Measurements from ENCODE around the gene IFNA21. TPM values are rescaled to one million over a fixed set of nuclear protein-coding genes. Genes with fewer than 3 reads are reported as not detected.
"Not testable (repeated sequence)": the region's sequence is repeated elsewhere in the genome, so short reads cannot be mapped to it uniquely, and the experiment has no call there.

Gene IFNA21
- polyA plus RNA-seq, 10 donors, result not detected

DNA sequence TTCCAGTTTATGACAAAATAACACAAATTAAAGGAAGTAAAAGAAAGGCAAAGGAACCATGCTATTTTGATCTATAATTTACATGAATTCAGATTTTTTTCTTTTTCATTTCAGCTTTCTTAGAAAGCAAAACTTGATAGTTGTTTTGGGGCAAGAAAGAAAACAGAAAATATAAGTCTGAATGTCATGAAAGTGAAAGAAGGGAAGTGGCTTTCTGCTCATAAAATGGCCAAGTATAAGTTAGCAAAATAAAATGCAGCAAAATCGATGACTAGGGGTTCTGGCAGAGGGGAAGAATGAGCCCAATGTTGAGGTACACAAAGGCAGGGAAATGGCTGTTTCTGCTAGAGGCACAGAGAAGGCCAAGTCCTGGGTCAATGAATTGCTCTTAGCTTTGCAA is 21.9 kb downstream of the IFNA21 start:
- DNase-seq, result peak in 1 of 3 donors; percentile 6

DNA sequence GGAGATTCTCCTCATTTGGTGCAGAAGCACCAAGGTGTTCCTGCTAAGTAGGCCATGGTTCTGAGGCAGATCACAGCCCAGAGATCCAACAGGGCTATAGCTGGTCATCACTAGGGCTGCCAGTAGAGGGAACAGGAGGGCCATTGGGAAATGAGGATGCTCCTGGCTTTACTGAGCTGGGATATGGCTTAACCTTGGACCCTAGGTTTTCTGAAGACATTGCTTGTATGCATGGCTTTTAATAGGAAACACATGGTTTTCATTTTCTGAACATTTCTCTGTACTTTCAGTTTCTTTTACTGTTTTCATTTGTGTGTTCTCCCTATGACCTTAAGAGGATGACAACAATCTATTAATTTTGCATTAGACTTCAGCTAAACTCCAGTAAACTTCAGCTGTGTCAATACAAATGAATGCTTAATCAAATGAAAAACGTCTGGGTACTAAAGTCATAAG is 25.0 kb downstream of the IFNA21 start, which contains the start of gene IFNW1:
Gene IFNW1, minus strand, starts transcription at position 406 of the 456 bp plus-strand sequence. Its CDS starts 262 bp downstream, at position 144.
- no peak for DNase-seq

DNA sequence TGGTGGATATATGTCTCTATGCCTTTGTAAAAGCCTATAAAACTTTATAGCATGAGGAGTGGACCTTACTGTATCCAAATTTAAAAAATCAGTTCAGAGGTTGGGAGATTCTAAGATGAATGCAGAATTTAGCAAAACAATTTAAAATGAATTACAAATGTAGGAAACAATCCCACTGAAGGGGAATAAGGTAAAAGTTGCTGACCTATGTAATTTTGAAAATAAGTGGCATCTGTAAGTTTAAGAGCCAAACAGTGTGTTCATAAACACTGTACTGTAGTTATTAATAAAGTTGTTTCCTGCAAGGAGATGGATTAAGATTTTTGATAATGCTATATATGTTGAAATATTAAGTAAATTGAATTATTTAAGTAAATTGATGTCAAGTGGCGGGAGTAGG is 29.4 kb downstream of the IFNA21 start:
- no peak for DNase-seq

DNA sequence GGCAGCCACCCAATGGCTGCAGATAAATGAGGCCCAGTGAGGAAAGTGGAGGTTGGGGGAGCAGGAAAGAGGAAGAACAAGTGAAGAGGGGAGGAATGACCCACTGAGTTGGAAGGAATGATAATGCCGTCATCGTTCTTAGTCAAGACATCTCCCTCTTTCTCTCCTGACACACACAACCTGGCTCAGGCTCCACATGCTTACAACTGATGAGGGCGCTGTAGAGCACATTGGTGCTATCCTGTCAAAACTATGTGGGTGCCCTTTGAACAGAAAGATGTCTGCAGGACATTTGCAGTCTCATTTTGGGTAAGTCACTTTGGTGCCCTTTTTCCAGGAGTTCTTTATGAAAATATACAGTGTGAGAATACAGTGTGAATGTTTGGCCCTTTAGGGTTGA is 30.7 kb downstream of the IFNA21 start:
- no peak for DNase-seq

DNA sequence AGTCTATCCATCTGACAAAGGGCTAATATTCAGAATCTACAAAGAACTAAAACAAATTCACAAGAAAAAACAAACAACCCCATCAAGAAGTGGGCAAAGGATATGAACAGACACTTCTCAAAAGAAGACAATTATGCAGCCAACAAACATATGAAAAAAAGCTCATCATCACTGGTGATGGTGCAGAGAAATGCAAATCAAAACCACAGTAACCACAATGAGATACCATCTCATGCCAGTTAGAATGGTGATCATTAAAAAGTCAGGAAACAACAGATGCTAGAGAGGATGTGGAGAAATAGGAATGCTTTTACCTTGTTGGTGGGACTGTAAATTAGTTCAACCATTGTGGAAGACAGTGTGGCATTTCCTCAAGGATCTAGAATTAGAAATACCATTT is 38.3 kb downstream of the IFNA21 start:
- DNase-seq, result not testable (repeated sequence)

DNA sequence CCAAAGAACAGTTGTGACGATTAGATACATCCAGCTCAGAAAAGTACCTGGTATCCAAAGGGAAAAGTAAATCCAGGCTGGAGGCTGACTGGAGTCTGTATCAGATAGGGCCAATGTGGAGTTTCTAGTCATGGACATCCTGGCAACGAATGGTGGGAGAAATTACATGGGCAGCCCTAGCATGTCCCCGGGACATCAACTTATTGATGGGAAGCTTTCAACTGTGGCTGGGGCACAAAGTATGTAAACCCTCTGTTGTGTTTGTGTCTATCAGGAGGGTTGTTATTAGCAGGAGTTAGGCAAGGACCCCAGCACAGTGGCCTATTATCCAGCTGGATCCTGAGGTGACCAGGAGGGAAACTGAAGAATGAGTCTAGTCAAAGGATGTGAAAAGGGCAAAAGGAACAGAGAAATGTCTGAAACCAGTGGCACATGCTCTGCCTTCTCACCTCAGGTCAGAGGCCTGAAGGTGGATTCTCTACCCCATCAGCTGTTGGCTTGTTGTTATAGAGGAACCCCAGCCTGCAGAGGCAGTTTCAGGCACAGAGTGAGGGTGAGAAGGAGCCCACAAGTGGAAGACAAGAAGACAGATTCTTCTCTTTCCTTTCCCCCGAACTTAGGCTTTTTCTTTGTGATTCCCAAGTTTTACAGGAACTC is 44.7 kb downstream of the IFNA21 start:
- no peak for DNase-seq

DNA sequence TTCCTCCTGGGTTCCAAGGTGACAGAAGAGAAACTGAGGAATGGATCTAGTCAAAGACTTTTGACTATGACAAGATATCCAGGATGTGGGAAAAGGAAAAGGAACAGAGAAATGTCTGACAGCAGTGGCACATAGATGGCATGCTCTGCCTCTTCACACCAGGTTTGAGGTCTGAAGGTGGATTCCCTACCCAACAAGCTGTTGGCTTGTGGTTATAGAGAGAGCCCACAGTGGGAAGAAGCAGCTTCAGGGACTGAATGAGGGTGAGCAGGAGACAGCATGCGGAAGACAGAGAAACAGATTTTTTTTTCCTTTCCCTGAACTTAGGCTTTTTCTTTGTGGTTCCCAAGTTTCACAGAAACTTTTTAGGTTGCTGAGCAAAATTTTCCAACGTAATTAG is 45.4 kb downstream of the IFNA21 start:
- no peak for DNase-seq

DNA sequence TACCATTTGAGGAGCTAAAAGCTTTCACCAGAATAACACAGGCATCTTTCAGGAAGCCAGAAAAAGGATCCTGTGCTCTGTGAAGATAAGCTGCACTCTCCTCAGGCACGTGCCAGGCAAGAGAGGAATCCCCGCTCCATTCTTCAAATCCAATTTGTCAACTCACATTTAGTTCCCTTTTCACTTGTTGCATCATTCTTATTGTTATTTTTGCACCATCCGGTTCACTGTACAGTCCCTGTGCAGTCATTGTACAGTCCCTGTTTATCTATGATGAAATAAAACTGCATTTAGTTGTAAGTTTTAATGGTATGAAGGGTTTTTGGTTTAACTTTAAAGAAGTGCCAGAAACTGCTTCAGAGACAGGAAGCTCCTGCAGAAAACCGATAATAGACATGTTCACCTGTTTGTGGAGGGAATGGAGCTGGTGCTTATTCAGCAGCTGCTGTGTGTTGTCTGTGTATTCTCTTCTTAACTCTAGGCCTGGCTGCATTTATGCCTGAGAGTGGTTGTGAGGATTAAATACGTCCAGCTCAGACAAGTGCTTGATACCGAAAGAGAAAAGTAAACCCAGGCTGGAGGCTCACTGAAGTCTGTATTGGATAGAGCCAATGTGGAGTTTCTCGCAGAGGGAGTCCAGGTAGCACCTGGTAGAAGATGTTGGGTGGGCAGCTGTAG is 47.2 kb downstream of the IFNA21 start:
- peak in 1 of 3 donors; percentile 14 for DNase-seq

Other genes with a start within 250 kb of the IFNA21 start
- 1 to 10 TPM; 1.2 to 3.4 (median 2.1) TPM for gene HACD4, start 135.0 kb downstream of the IFNA21 start, polyA plus RNA-seq (ENCODE audit: insufficient read length in 10 of 10)
- not detected for gene IFNB1, start 88.7 kb downstream of the IFNA21 start, polyA plus RNA-seq (ENCODE audit: insufficient read length in 10 of 10)
- gene IFNW1, start 24.8 kb downstream of the IFNA21 start, polyA plus RNA-seq (ENCODE audit: insufficient read length in 10 of 10), result not detected
- gene IFNA4, start 20.9 kb upstream of the IFNA21 start, polyA plus RNA-seq (ENCODE audit: insufficient read length in 10 of 10), result not detected
- gene IFNA7, start 35.5 kb upstream of the IFNA21 start, polyA plus RNA-seq (ENCODE audit: insufficient read length in 10 of 10), result not detected
- gene IFNA10, start 40.5 kb upstream of the IFNA21 start, polyA plus RNA-seq (ENCODE audit: insufficient read length in 10 of 10), result not detected
- not detected for gene IFNA16, start 50.7 kb upstream of the IFNA21 start, polyA plus RNA-seq (ENCODE audit: insufficient read length in 10 of 10)
- gene IFNA17, start 61.6 kb upstream of the IFNA21 start, polyA plus RNA-seq (ENCODE audit: insufficient read length in 10 of 10), result not detected
- not detected for gene IFNA14, start 73.3 kb upstream of the IFNA21 start, polyA plus RNA-seq (ENCODE audit: insufficient read length in 10 of 10)
- not detected for gene IFNA5, start 138.7 kb upstream of the IFNA21 start, polyA plus RNA-seq (ENCODE audit: insufficient read length in 10 of 10)
- gene KLHL9, start 168.7 kb upstream of the IFNA21 start, polyA plus RNA-seq (ENCODE audit: insufficient read length in 10 of 10), result 10 to 100 TPM; 21.1 to 29.9 (median 25.3) TPM
- not detected for gene IFNA6, start 184.2 kb upstream of the IFNA21 start, polyA plus RNA-seq (ENCODE audit: insufficient read length in 10 of 10)
- not detected for gene IFNA13, start 201.4 kb upstream of the IFNA21 start, polyA plus RNA-seq (ENCODE audit: insufficient read length in 10 of 10)
- not detected for gene IFNA2, start 218.7 kb upstream of the IFNA21 start, polyA plus RNA-seq (ENCODE audit: insufficient read length in 10 of 10)
- gene IFNA8, start 242.5 kb upstream of the IFNA21 start, polyA plus RNA-seq (ENCODE audit: insufficient read length in 10 of 10), result not detected

All from muscle of back (tissue), 11 donors.